ENCODE measurements around the gene MISP3.

DNA sequence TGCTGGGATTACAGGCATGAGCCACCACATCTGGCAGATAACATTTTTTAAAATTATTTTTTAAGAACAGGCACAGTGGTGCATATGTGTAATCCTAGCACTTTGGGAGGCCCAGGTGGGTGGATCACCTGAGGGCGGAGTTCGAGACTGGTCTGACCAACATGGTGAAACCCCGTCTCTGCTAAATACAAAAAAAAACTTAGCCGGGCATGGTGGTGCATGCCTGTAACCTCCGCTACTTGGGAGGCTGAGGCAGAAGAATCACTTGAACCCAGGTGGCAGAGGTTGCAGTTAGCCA, 10.1 kb upstream of the MISP3 start:
- TF ChIP-seq, protein P1, sequence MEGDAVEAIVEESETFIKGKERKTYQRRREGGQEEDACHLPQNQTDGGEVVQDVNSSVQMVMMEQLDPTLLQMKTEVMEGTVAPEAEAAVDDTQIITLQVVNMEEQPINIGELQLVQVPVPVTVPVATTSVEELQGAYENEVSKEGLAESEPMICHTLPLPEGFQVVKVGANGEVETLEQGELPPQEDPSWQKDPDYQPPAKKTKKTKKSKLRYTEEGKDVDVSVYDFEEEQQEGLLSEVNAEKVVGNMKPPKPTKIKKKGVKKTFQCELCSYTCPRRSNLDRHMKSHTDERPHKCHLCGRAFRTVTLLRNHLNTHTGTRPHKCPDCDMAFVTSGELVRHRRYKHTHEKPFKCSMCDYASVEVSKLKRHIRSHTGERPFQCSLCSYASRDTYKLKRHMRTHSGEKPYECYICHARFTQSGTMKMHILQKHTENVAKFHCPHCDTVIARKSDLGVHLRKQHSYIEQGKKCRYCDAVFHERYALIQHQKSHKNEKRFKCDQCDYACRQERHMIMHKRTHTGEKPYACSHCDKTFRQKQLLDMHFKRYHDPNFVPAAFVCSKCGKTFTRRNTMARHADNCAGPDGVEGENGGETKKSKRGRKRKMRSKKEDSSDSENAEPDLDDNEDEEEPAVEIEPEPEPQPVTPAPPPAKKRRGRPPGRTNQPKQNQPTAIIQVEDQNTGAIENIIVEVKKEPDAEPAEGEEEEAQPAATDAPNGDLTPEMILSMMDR (IDR thresholded peaks at IDR 0.05) = no peak
- TF ChIP-seq POLR2A (IDR thresholded peaks at IDR 0.05) = no peak

Measured in heart left ventricle (tissue), 13 donors.